PC-9 (cell line): ENCODE measurements around the gene MAS1.

Experiments
- EZH2 ChIP-seq: fragments of 200-600 bp; sonication (generic); IDR thresholded peaks from 2 replicates; pipeline ENCODE4 v1.8.0; 2017; ENCODE audit warnings: antibody characterized with exemption, low read depth
- TF ChIP-seq, protein P1 (sequence below): fragments of 200-600 bp; sonication (generic); conservative IDR thresholded peaks from 2 replicates; pipeline ENCODE4 v1.6.1; 2017; ENCODE audit warnings: mixed run types, antibody characterized with exemption, mild to moderate bottlenecking, moderate library complexity

DNA sequence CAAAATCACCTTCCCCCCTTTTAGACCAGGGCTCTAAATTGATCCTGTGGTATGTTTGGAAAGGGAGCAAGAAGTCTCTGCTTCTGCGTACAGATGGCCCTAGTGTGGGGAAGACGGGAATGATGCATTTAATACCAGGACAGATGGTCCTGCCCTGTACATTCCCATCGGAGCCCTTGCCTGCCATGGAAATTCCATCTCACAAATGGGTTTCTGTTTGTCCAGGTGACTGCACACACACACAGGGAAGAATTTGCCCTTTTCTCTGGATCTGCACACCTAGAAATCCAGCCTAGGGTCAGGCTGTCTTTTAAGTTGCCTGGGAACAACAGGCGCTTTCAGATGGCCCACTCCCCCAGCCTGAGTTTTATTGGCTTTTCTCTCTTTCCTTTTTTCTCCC, 1.3 kb downstream of the MAS1 start:
- TF ChIP-seq, protein P1, sequence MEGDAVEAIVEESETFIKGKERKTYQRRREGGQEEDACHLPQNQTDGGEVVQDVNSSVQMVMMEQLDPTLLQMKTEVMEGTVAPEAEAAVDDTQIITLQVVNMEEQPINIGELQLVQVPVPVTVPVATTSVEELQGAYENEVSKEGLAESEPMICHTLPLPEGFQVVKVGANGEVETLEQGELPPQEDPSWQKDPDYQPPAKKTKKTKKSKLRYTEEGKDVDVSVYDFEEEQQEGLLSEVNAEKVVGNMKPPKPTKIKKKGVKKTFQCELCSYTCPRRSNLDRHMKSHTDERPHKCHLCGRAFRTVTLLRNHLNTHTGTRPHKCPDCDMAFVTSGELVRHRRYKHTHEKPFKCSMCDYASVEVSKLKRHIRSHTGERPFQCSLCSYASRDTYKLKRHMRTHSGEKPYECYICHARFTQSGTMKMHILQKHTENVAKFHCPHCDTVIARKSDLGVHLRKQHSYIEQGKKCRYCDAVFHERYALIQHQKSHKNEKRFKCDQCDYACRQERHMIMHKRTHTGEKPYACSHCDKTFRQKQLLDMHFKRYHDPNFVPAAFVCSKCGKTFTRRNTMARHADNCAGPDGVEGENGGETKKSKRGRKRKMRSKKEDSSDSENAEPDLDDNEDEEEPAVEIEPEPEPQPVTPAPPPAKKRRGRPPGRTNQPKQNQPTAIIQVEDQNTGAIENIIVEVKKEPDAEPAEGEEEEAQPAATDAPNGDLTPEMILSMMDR, result no peak
- no peak for TF ChIP-seq EZH2
